CD4-positive, alpha-beta T cell (primary cell): ENCODE data around the gene NKAIN2. TPM values are rescaled to one million over a fixed set of nuclear protein-coding genes. Genes with fewer than 3 reads are reported as not detected.
"Not testable (repeated sequence)": the region's sequence is repeated elsewhere in the genome, so short reads cannot be mapped to it uniquely, and the experiment has no call there.

Experiments used
- ATAC-seq: fragments of 200-7000 bp; cut with Tn5 transposase; one replicate; pipeline ENCODE4 v1.10.0; 2022; ENCODE audit warnings: mild to moderate bottlenecking; ENCODE audit not compliant: poor library complexity
- CTCF ChIA-PET: fragments of 350-600 bp; sonication (Branson Sonifier 250); formaldehyde crosslinking; loops from one replicate; lab custom pipeline; 2021; ENCODE audit warnings: antibody characterized with exemption, inconsistent platforms; lab: Charles Lee
- POLR2A ChIA-PET: fragments of 350-600 bp; sonication (Branson Sonifier 250); formaldehyde crosslinking; loops from one replicate; lab custom pipeline; 2021; ENCODE audit warnings: antibody characterized with exemption, inconsistent platforms; lab: Charles Lee
- DNase-seq, 14 experiments: peaks; one replicate each; pipeline ENCODE4 v3.0.0-alpha.2; 2013 to 2020; ENCODE audit warnings: mixed read lengths in 2 of 14
- H3K27ac ChIP-seq, 2 donors: one replicate each; pipeline versions ENCODE4 v1.5.1 to v1.7.0; 2013; ENCODE audit warnings: low read length in 2 of 2, low read depth in 1 of 2, mild to moderate bottlenecking in 1 of 2
- H3K27me3 ChIP-seq, 2 experiments: 1 replicate in 1 of 2; 2 replicates in 1 of 2; pipeline versions ENCODE4 v1.6.1 to v1.7.0; 2013; ENCODE audit warnings: low read length in 2 of 2, control low read depth in 1 of 2, mild to moderate bottlenecking in 1 of 2, moderate library complexity in 1 of 2; ENCODE audit not compliant: insufficient read depth in 2 of 2, control insufficient read depth in 1 of 2
- H3K36me3 ChIP-seq: one replicate; pipeline ENCODE4 v1.6.1; 2013; ENCODE audit warnings: low read length, control low read depth; ENCODE audit not compliant: insufficient read depth
- H3K4me1 ChIP-seq: one replicate; pipeline ENCODE4 v1.6.1; 2013; ENCODE audit warnings: low read length, control low read depth; ENCODE audit not compliant: insufficient read depth
- H3K4me3 ChIP-seq: one replicate; pipeline ENCODE4 v1.5.1; 2013; ENCODE audit warnings: mild to moderate bottlenecking, low read length, moderate library complexity
- H3K9me3 ChIP-seq, 2 experiments: 1 replicate in 1 of 2; 2 replicates in 1 of 2; pipeline versions ENCODE4 v1.6.1 to v1.7.0; 2013; ENCODE audit warnings: low read length in 2 of 2, mild to moderate bottlenecking in 2 of 2, control low read depth in 1 of 2, moderate library complexity in 1 of 2; ENCODE audit not compliant: control insufficient read depth in 1 of 2, insufficient read depth in 1 of 2
- H3K27ac Mint-ChIP-seq: one replicate; pipeline ENCODE4 v1.8.0; 2020; ENCODE audit warnings: mixed read lengths
- H3K27me3 Mint-ChIP-seq: one replicate; pipeline ENCODE4 v1.8.0; 2021; ENCODE audit warnings: mixed read lengths
- H3K36me3 Mint-ChIP-seq: one replicate; pipeline ENCODE4 v1.8.0; 2021; ENCODE audit warnings: low read depth, mixed read lengths
- H3K4me1 Mint-ChIP-seq: one replicate; pipeline ENCODE4 v1.8.0; 2021; ENCODE audit warnings: low read depth, mixed read lengths
- H3K4me3 Mint-ChIP-seq: one replicate; pipeline ENCODE4 v1.8.0; 2020; ENCODE audit warnings: mild to moderate bottlenecking, mixed read lengths
- H3K9me3 Mint-ChIP-seq: one replicate; pipeline ENCODE4 v1.8.0; 2020; ENCODE audit warnings: mixed read lengths
- CTCF ChIP-seq: fragments of 200-600 bp; IDR thresholded peaks from one replicate; pipeline ENCODE4 v1.8.0; 2022; ENCODE audit warnings: antibody characterized with exemption, mild to moderate bottlenecking
- intact Hi-C, 2 experiments: fragments of 100-400 bp; cut with DNase I in 1 of 2; cut with micrococcal nuclease in 1 of 2; formaldehyde crosslinking; loops; one replicate each; pipeline versions ENCODE4 v1.15.1 to v1.9.0; 2023 to 2025; cut with DNase I, micrococcal nuclease
- total RNA-seq, 174 experiments: library from RNA in 2 of 174; stranded (reverse) in 2 of 174; gene quantifications; one replicate each; pipeline ENCODE4 v1.2.3 and lab custom pipeline; 2021 to 2026

NKAIN2 gene
- total RNA-seq, 2 experiments from 2014 or later, result not detected

- Histone ChIP-seq H3K36me3 (no peaks in the 10 kb centered on the region), H3K27ac (no peak overlapping the region), H3K9me3 (no peaks in the 10 kb centered on the region), H3K4me3 (no peak overlapping the region), H3K4me1 (no peaks in the 10 kb centered on the region), H3K27me3 (no peaks in the 10 kb centered on the region)
- ATAC-seq (no peak), DNase-seq (no peak)
- Mint-ChIP-seq H3K4me3 (no peak overlapping the region), H3K27me3 (no peaks in the 10 kb centered on the region), H3K9me3 (no peaks in the 10 kb centered on the region), H3K4me1 (no peaks in the 10 kb centered on the region), H3K27ac (no peak overlapping the region), H3K36me3 (no peaks in the 10 kb centered on the region)
- ChIA-PET POLR2A (no interaction called here), CTCF (no interaction called here)
- no peak for TF ChIP-seq CTCF
- intact Hi-C loops, result no loop called here
Observed at GRCh38 chr6:124694139-124694705, 890.6 kb downstream of the NKAIN2 start.

GRCh38 chr6:124699038-124699437 lies 895.4 kb downstream of the NKAIN2 start:
- intact Hi-C loops, result no loop called here
- no peaks in the 10 kb centered on the region for H3K36me3 ChIP-seq
- no peaks in the 10 kb centered on the region for H3K27me3 ChIP-seq
- Mint-ChIP-seq H3K4me3 (no peak overlapping the region), H3K27ac (no peak overlapping the region), H3K4me1 (no peaks in the 10 kb centered on the region), H3K27me3 (no peaks in the 10 kb centered on the region), H3K36me3 (no peaks in the 10 kb centered on the region), H3K9me3 (no peaks in the 10 kb centered on the region)
- TF ChIP-seq CTCF, result no peak
- no peak for ATAC-seq
- POLR2A ChIA-PET, result no interaction called here
- no peak overlapping the region for H3K27ac ChIP-seq
- no peaks in the 10 kb centered on the region for H3K9me3 ChIP-seq
- no peak overlapping the region for H3K4me3 ChIP-seq
- DNase-seq, result no peak
- no peaks in the 10 kb centered on the region for H3K4me1 ChIP-seq
- CTCF ChIA-PET, result no interaction called here

GRCh38 chr6:124703541-124703940 lies 899.9 kb downstream of the NKAIN2 start:
- Histone ChIP-seq H3K4me3 (no peak overlapping the region), H3K4me1 (no peaks in the 10 kb centered on the region), H3K27me3 (no peaks in the 10 kb centered on the region), H3K9me3 (no peaks in the 10 kb centered on the region), H3K36me3 (no peaks in the 10 kb centered on the region), H3K27ac (no peak overlapping the region)
- DNase-seq, result no peak
- no peak for ATAC-seq
- Mint-ChIP-seq H3K4me1 (no peaks in the 10 kb centered on the region), H3K36me3 (no peaks in the 10 kb centered on the region), H3K4me3 (no peak overlapping the region), H3K27ac (no peak overlapping the region), H3K27me3 (no peaks in the 10 kb centered on the region), H3K9me3 (peaks cover 4% of the 10 kb centered on the region)
- ChIA-PET POLR2A (no interaction called here), CTCF (no interaction called here)
- intact Hi-C loops, result no loop called here
- no peak for TF ChIP-seq CTCF

- intact Hi-C loops, H3K27me3 Mint-ChIP-seq, POLR2A ChIA-PET, ATAC-seq, H3K4me3 ChIP-seq, DNase-seq, H3K9me3 ChIP-seq, H3K36me3 ChIP-seq, H3K36me3 Mint-ChIP-seq, H3K4me1 ChIP-seq, H3K27ac Mint-ChIP-seq, H3K4me1 Mint-ChIP-seq, H3K27me3 ChIP-seq, H3K27ac ChIP-seq, H3K4me3 Mint-ChIP-seq, CTCF ChIA-PET, H3K9me3 Mint-ChIP-seq: not testable (repeated sequence)
Observed at GRCh38 chr6:124712532-124712931, 908.9 kb downstream of the NKAIN2 start.
